Measurements from ENCODE around the gene NCEH1.

NCEH1 gene

DNA sequence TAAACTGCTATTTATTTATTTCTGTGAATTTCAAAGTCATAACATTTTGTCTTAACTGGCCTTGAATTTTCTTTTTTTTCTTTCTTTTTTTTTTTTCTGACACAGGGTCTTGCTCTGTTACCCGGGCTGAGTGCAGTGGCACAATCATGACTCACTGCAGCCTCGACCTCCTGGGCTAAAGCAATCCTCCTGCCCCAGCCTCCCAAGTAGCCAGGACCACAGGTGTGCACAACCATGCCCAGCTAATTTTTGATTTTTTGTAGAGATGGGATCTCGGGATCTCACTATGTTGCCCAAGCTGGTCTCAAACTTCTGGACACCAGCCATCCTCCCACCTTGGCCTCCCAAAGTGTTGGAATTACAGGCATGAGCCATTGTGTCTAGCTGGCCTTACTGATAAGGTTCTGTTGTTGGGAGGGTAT lies 110.2 kb downstream of the NCEH1 start:
- TF ChIP-seq ZNF8 (CRISPR knock-in tag; IDR thresholded peaks at IDR 0.05) (no peak), ESRRG (CRISPR knock-in tag; IDR thresholded peaks at IDR 0.05) (no peak), ARNTL (CRISPR knock-in tag; IDR thresholded peaks at IDR 0.05; ENCODE audit: borderline replicate concordance, low read depth) (no peak), PATZ1 (CRISPR knock-in tag; IDR thresholded peaks at IDR 0.05; ENCODE audit: borderline replicate concordance) (no peak), ZFP3 (CRISPR knock-in tag; IDR thresholded peaks at IDR 0.05) (no peak), POU6F1 (CRISPR knock-in tag; IDR thresholded peaks at IDR 0.05; ENCODE audit: borderline replicate concordance, low read depth) (no peak), CSDC2 (CRISPR knock-in tag; IDR thresholded peaks at IDR 0.05) (no peak), BACH2 (CRISPR knock-in tag; IDR thresholded peaks at IDR 0.05; ENCODE audit: borderline replicate concordance) (no peak), SNAI2 (CRISPR knock-in tag; IDR thresholded peaks at IDR 0.05) (no peak), ZNF70 (CRISPR knock-in tag; IDR thresholded peaks at IDR 0.05) (no peak), TOX (CRISPR knock-in tag; IDR thresholded peaks at IDR 0.05; ENCODE audit: borderline replicate concordance) (no peak), GLIS3 (CRISPR knock-in tag; IDR thresholded peaks at IDR 0.05) (no peak), RARB (CRISPR knock-in tag; IDR thresholded peaks at IDR 0.05) (no peak), ZC3H10 (CRISPR knock-in tag; IDR thresholded peaks at IDR 0.05) (no peak), PPARA (CRISPR knock-in tag; IDR thresholded peaks at IDR 0.05; ENCODE audit: borderline replicate concordance) (no peak), TCF4 (CRISPR knock-in tag; IDR thresholded peaks at IDR 0.05; ENCODE audit: borderline replicate concordance) (no peak)
- TF ChIP-seq, protein P1, sequence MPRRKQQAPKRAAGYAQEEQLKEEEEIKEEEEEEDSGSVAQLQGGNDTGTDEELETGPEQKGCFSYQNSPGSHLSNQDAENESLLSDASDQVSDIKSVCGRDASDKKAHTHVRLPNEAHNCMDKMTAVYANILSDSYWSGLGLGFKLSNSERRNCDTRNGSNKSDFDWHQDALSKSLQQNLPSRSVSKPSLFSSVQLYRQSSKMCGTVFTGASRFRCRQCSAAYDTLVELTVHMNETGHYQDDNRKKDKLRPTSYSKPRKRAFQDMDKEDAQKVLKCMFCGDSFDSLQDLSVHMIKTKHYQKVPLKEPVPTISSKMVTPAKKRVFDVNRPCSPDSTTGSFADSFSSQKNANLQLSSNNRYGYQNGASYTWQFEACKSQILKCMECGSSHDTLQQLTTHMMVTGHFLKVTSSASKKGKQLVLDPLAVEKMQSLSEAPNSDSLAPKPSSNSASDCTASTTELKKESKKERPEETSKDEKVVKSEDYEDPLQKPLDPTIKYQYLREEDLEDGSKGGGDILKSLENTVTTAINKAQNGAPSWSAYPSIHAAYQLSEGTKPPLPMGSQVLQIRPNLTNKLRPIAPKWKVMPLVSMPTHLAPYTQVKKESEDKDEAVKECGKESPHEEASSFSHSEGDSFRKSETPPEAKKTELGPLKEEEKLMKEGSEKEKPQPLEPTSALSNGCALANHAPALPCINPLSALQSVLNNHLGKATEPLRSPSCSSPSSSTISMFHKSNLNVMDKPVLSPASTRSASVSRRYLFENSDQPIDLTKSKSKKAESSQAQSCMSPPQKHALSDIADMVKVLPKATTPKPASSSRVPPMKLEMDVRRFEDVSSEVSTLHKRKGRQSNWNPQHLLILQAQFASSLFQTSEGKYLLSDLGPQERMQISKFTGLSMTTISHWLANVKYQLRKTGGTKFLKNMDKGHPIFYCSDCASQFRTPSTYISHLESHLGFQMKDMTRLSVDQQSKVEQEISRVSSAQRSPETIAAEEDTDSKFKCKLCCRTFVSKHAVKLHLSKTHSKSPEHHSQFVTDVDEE (CRISPR knock-in tag; IDR thresholded peaks at IDR 0.05): no peak
- ATAC-seq: no peak

DNA sequence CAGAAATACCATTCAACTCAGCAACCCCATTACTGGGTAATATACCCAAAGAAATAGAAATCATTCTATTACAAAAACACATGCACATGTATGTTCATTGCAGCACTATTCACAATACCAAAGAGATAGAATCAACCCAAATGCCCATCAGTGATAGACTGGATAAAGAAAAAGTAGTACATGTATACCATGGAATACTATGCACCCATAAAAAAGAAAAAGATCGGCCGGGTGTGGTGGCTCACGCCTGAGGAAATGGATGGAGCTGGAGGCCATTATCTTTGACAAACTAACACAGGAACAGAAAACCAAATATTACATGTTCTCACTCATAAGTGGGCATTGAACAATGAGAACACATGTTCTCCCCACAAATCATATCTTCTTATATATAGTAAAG lies 112.0 kb downstream of the NCEH1 start:
- no peak for TF ChIP-seq SNAI2 (CRISPR knock-in tag; IDR thresholded peaks at IDR 0.05)
- no peak for TF ChIP-seq OSR1 (CRISPR knock-in tag; IDR thresholded peaks at IDR 0.05)
- no peak for TF ChIP-seq TCF4 (CRISPR knock-in tag; IDR thresholded peaks at IDR 0.05; ENCODE audit: borderline replicate concordance)
- no peak for TF ChIP-seq ISL1 (CRISPR knock-in tag; IDR thresholded peaks at IDR 0.05)
- TF ChIP-seq BACH2 (CRISPR knock-in tag; IDR thresholded peaks at IDR 0.05; ENCODE audit: borderline replicate concordance): no peak
- TF ChIP-seq, protein P2, sequence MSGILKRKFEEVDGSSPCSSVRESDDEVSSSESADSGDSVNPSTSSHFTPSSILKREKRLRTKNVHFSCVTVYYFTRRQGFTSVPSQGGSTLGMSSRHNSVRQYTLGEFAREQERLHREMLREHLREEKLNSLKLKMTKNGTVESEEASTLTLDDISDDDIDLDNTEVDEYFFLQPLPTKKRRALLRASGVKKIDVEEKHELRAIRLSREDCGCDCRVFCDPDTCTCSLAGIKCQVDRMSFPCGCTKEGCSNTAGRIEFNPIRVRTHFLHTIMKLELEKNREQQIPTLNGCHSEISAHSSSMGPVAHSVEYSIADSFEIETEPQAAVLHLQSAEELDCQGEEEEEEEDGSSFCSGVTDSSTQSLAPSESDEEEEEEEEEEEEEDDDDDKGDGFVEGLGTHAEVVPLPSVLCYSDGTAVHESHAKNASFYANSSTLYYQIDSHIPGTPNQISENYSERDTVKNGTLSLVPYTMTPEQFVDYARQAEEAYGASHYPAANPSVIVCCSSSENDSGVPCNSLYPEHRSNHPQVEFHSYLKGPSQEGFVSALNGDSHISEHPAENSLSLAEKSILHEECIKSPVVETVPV (CRISPR knock-in tag; IDR thresholded peaks at IDR 0.05): no peak
- no peak for TF ChIP-seq ZC3H10 (CRISPR knock-in tag; IDR thresholded peaks at IDR 0.05)
- TF ChIP-seq PPARA (CRISPR knock-in tag; IDR thresholded peaks at IDR 0.05; ENCODE audit: borderline replicate concordance): no peak
- TF ChIP-seq, protein P1 (CRISPR knock-in tag; IDR thresholded peaks at IDR 0.05): no peak
- no peak for TF ChIP-seq ZFP3 (CRISPR knock-in tag; IDR thresholded peaks at IDR 0.05)
- no peak for TF ChIP-seq ZFP30 (CRISPR knock-in tag; IDR thresholded peaks at IDR 0.05)
- no peak for TF ChIP-seq PATZ1 (CRISPR knock-in tag; IDR thresholded peaks at IDR 0.05; ENCODE audit: borderline replicate concordance)

More for the DNA sequence above, 112.0 kb downstream of the NCEH1 start:
- no peak for ATAC-seq

All from SK-N-SH treated with all-trans-retinoic acid at 6 μM for 48 hours (cell line).